Caco-2 (cell line): ENCODE data around the gene MAGI1. TPM values are rescaled to one million over a fixed set of nuclear protein-coding genes. Genes with fewer than 3 reads are reported as not detected.

Experiments
- BruUV-seq: library from RNA; stranded (reverse); fragments of 400-500 nt; replicated peaks from 2 replicates; lab custom pipeline; 2021; lab: Mats Ljungman, UMichigan
- CTCF ChIA-PET: fragments of 300-600 bp; sonication (Branson Sonifier 250); formaldehyde crosslinking; loops from one replicate; lab custom pipeline; 2022; ENCODE audit warnings: antibody characterized with exemption; lab: Charles Lee
- POLR2A ChIA-PET: fragments of 300-600 bp; sonication (Branson Sonifier 250); formaldehyde crosslinking; loops from one replicate; lab custom pipeline; 2022; ENCODE audit warnings: antibody characterized with exemption; lab: Charles Lee
- DNase-seq, 2 experiments: peaks; one replicate each; pipeline versions ENCODE4 v3.0.0 to v3.0.0-alpha.2; 2020 to 2022
- H3K27me3 ChIP-seq: replicated peaks from 2 replicates; pipeline ENCODE4 v1.6.0; 2011; ENCODE audit warnings: low read length; ENCODE audit not compliant: control insufficient read depth, insufficient read depth
- H3K36me3 ChIP-seq: 2 replicates; pipeline ENCODE4 v1.5.1; 2011; ENCODE audit warnings: low read length; ENCODE audit not compliant: control insufficient read depth, insufficient read depth
- H3K4me1 ChIP-seq: fragments of 250-450 bp; sonication (Bioruptor Pico); 2 replicates; pipeline ENCODE4 v1.5.1; 2020; ENCODE audit warnings: mild to moderate bottlenecking
- H3K4me3 ChIP-seq: 2 replicates; pipeline ENCODE4 v1.5.1; 2011; ENCODE audit warnings: low read depth, mild to moderate bottlenecking, control low read depth, low read length
- H3K9me3 ChIP-seq: fragments of 250-450 bp; sonication (Bioruptor Pico); 2 replicates; pipeline ENCODE4 v1.5.1; 2020; ENCODE audit warnings: mild to moderate bottlenecking, moderate library complexity
- H3K27ac Mint-ChIP-seq: one replicate; pipeline ENCODE4 v1.8.0; 2022; ENCODE audit warnings: mixed read lengths; ENCODE audit not compliant: unreplicated experiment
- H3K27me3 Mint-ChIP-seq: one replicate; pipeline ENCODE4 v1.8.0; 2022; ENCODE audit warnings: mixed read lengths; ENCODE audit not compliant: insufficient read depth, unreplicated experiment
- H3K36me3 Mint-ChIP-seq: one replicate; pipeline ENCODE4 v1.8.0; 2022; ENCODE audit warnings: mild to moderate bottlenecking, mixed read lengths; ENCODE audit not compliant: insufficient read depth, unreplicated experiment
- H3K4me1 Mint-ChIP-seq: one replicate; pipeline ENCODE4 v1.8.0; 2022; ENCODE audit warnings: low read depth, mixed read lengths; ENCODE audit not compliant: unreplicated experiment
- H3K4me3 Mint-ChIP-seq: one replicate; pipeline ENCODE4 v1.8.0; 2022; ENCODE audit warnings: mild to moderate bottlenecking, moderate library complexity, mixed read lengths; ENCODE audit not compliant: unreplicated experiment
- H3K9me3 Mint-ChIP-seq: one replicate; pipeline ENCODE4 v1.8.0; 2022; ENCODE audit warnings: mixed read lengths; ENCODE audit not compliant: unreplicated experiment
- intact Hi-C: fragments of 100-400 bp; cut with micrococcal nuclease; formaldehyde crosslinking; loops from one replicate; pipeline ENCODE4 v1.10.0; 2022; ENCODE audit not compliant: unreplicated experiment
- total RNA-seq: library from RNA; stranded (reverse); gene quantifications from 2 replicates; pipeline ENCODE4 v1.2.3, GENCODE V29; 2022
- TF ChIP-seq, protein P1 (sequence below), 2 experiments: fragments of 200-600 bp in 1 of 2; IDR thresholded peaks; 1 replicate in 1 of 2; 2 replicates in 1 of 2; pipeline versions ENCODE4 v1.5.1 to v1.8.0; 2011 to 2022; ENCODE audit warnings: antibody characterized with exemption in 1 of 2, control low read depth in 1 of 2, inconsistent platforms in 1 of 2, low read depth in 1 of 2, low read length in 1 of 2, mild to moderate bottlenecking in 1 of 2, moderate library complexity in 1 of 2; ENCODE audit not compliant: insufficient read depth in 1 of 2, severe bottlenecking in 1 of 2, unreplicated experiment in 1 of 2

The MAGI1 gene
- total RNA-seq, 1 experiment from 2014 or later = 64.9 TPM

DNA sequence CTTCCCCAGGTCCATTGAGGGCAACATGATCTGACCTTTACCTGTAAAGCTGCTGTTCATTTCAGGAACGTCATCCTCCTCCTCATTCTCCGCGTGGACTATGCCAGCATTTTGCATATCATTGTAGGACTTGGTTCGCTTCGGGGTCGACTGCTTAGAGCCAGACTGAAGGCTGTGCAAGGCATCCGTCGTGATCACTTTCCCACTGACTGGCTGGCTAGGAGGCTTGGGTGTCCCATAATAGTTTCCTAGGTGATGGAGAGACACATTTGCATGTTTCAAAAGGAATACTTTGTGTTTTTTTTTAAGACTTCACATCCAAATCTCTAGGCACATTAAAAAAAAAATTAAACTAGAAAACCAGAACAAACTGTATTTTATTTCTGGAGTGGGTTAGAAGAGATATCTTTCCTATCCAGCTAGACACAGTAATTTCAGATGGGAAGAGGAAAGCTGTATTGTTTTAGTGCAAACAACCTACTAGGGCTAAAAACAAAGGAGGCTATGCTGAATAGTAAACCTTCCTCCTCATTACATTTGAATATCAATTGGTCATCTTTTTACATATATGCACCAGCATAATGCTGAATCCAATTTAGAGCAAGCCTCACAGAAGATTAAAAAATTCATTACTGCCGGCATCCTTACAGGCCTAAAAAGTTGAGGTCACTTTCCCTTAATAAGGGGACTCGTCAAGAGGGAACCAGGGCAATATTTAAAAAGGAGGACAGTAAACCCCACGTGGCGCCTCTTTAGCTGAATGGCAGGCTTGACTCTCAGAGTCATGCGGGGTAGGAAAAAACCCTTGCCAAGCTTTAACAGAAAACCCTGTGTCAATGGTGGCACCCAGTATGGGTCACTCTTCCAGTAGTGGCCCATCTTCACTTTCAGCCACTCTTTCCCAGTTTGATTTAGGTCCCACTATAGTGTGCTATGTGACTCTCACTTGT, 559.9 kb downstream of the MAGI1 start:
- CTCF ChIA-PET = no interaction called here
- H3K9me3 ChIP-seq = no peaks in the 10 kb centered on the region
- TF ChIP-seq, protein P1, sequence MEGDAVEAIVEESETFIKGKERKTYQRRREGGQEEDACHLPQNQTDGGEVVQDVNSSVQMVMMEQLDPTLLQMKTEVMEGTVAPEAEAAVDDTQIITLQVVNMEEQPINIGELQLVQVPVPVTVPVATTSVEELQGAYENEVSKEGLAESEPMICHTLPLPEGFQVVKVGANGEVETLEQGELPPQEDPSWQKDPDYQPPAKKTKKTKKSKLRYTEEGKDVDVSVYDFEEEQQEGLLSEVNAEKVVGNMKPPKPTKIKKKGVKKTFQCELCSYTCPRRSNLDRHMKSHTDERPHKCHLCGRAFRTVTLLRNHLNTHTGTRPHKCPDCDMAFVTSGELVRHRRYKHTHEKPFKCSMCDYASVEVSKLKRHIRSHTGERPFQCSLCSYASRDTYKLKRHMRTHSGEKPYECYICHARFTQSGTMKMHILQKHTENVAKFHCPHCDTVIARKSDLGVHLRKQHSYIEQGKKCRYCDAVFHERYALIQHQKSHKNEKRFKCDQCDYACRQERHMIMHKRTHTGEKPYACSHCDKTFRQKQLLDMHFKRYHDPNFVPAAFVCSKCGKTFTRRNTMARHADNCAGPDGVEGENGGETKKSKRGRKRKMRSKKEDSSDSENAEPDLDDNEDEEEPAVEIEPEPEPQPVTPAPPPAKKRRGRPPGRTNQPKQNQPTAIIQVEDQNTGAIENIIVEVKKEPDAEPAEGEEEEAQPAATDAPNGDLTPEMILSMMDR (IDR thresholded peaks at IDR 0.05; ENCODE audit: insufficient read depth in 1 of 2, low read depth in 1 of 2, low read length in 1 of 2, severe bottlenecking in 1 of 2, unreplicated experiment in 1 of 2) = no peak
- Mint-ChIP-seq H3K27ac (no peak overlapping the region), H3K9me3 (no peaks in the 10 kb centered on the region), H3K27me3 (no peaks in the 10 kb centered on the region), H3K36me3 (peaks cover 10% of the 10 kb centered on the region), H3K4me1 (no peaks in the 10 kb centered on the region), H3K4me3 (no peak overlapping the region)
- peaks cover 7% of the 10 kb centered on the region for H3K4me1 ChIP-seq
- POLR2A ChIA-PET = no interaction called here
- no peak overlapping the region for H3K4me3 ChIP-seq
- BruUV-seq = no TSS peak
- no peak for DNase-seq
- no peaks in the 10 kb centered on the region for H3K27me3 ChIP-seq
- H3K36me3 ChIP-seq = no peaks in the 10 kb centered on the region; the same call in 1 of the 2 replicates
- intact Hi-C loops = no loop called here

DNA sequence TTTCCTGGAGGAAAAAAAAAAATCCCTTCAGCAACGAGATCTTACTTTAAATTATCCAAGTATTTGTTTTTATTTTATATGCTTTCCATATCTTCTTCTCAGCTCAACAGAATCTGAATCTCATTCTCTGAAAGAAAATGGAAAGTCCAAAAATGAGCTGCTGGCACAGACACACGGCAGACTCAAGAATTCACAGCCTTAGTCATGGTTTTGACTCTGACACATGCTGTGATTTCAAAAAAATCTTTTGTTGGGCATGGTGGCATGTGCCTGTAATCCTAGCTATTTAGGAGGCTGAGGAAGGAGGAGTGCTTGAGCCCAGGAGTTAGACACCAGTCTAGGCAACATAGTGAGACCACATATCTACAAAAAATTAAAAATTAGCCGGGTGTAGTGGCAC, 565.0 kb downstream of the MAGI1 start:
- Mint-ChIP-seq H3K27me3 (no peaks in the 10 kb centered on the region), H3K4me3 (no peak overlapping the region), H3K4me1 (no peaks in the 10 kb centered on the region), H3K9me3 (no peaks in the 10 kb centered on the region), H3K27ac (no peak overlapping the region), H3K36me3 (peaks cover 16% of the 10 kb centered on the region)
- ChIA-PET CTCF (no interaction called here), POLR2A (no interaction called here)
- H3K4me1 ChIP-seq = no peaks in the 10 kb centered on the region
- no peaks in the 10 kb centered on the region; the same call in 1 of the 2 replicates for H3K36me3 ChIP-seq
- intact Hi-C loops = no loop called here
- H3K27me3 ChIP-seq = no peaks in the 10 kb centered on the region
- TF ChIP-seq, protein P1 (IDR thresholded peaks at IDR 0.05; ENCODE audit: insufficient read depth in 1 of 2, low read depth in 1 of 2, low read length in 1 of 2, severe bottlenecking in 1 of 2, unreplicated experiment in 1 of 2) = no peak
- no peak for DNase-seq
- no peak overlapping the region for H3K4me3 ChIP-seq
- no peaks in the 10 kb centered on the region for H3K9me3 ChIP-seq
- BruUV-seq = no TSS peak

DNA sequence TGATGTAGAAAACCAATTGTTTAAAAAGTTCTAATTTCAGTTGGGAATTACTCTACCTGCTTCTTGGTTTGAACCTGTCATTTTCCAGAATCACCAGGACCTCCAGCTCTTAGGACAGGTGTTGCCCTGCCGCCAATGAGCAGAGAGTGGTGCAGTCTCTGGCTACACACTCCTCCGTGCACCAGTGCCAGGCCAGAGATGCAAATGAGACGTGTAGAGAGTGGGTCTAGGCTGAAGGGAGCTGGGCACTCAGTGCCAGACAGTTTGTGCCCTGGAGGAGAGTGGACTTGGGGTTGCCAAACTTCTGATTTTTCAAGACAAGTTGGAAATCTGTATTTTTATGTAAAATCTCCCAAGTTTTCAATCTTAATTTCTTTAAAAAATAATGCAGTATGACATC, 566.2 kb downstream of the MAGI1 start:
- POLR2A ChIA-PET = no interaction called here
- Mint-ChIP-seq H3K4me1 (no peaks in the 10 kb centered on the region), H3K4me3 (no peak overlapping the region), H3K27ac (no peak overlapping the region), H3K27me3 (no peaks in the 10 kb centered on the region), H3K36me3 (peaks cover 16% of the 10 kb centered on the region), H3K9me3 (no peaks in the 10 kb centered on the region)
- BruUV-seq = no TSS peak
- Histone ChIP-seq H3K27me3 (no peaks in the 10 kb centered on the region), H3K4me1 (no peaks in the 10 kb centered on the region), H3K4me3 (no peak overlapping the region), H3K9me3 (no peaks in the 10 kb centered on the region), H3K36me3 (no peaks in the 10 kb centered on the region; the same call in 1 of the 2 replicates)
- no peak for DNase-seq
- CTCF ChIA-PET = no interaction called here
- TF ChIP-seq, protein P1 (IDR thresholded peaks at IDR 0.05; ENCODE audit: insufficient read depth in 1 of 2, low read depth in 1 of 2, low read length in 1 of 2, severe bottlenecking in 1 of 2, unreplicated experiment in 1 of 2) = no peak
- intact Hi-C loops = no loop called here
